Right lobe of liver (tissue), 4 donors: ENCODE results near the gene RAB38.

Experiments used
- POLR2A ChIP-seq: fragments of 450-650 bp; IDR thresholded peaks from one replicate; pipeline ENCODE4 v1.6.1; 2017; ENCODE audit warnings: antibody characterized with exemption, mild to moderate bottlenecking
- TF ChIP-seq, protein P1 (sequence below), 4 donors: fragments of 200-600 bp in 3 of 4; fragments of 450-650 bp in 1 of 4; IDR thresholded peaks; one replicate each; pipeline versions ENCODE4 v1.5.1 to v1.8.0; 2016 to 2022; ENCODE audit warnings: antibody characterized with exemption in 4 of 4, mild to moderate bottlenecking in 2 of 4
- donor health status: DM: no; HTN: no; CAD: no.
- donor health status: DM: no; HTN: no; CAD: no.
- donor health status: DM: no; HTN: yes; CAD: no.

DNA sequence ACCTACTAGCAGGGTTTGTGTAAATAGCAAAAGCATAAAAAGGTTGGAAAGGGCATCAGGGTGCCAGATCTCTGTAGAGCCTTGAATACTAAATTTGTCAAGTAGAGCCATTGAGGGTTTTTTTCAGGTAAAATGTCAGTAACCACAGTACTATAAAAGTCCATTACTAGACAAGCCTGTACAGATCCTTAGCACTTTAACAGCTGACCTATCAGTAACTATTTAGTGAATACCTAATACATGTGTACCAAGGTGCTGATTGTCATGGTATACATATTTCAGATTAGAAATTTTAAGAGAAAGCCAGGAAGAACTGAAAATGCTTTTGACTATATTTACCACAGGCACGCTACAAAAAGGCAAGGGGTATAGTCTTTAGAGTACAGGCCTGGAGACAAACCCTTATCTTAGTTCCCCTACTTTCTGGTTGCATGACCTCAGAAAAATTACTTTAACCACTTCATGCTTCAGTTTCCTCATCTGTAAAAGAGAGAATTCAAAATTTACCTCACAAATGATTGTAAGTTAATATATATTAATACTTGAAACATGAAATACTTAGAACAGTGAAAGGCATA, 57.9 kb downstream of the RAB38 start:
- TF ChIP-seq, protein P1, sequence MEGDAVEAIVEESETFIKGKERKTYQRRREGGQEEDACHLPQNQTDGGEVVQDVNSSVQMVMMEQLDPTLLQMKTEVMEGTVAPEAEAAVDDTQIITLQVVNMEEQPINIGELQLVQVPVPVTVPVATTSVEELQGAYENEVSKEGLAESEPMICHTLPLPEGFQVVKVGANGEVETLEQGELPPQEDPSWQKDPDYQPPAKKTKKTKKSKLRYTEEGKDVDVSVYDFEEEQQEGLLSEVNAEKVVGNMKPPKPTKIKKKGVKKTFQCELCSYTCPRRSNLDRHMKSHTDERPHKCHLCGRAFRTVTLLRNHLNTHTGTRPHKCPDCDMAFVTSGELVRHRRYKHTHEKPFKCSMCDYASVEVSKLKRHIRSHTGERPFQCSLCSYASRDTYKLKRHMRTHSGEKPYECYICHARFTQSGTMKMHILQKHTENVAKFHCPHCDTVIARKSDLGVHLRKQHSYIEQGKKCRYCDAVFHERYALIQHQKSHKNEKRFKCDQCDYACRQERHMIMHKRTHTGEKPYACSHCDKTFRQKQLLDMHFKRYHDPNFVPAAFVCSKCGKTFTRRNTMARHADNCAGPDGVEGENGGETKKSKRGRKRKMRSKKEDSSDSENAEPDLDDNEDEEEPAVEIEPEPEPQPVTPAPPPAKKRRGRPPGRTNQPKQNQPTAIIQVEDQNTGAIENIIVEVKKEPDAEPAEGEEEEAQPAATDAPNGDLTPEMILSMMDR (IDR thresholded peaks at IDR 0.05) = no peak
- TF ChIP-seq POLR2A = no peak
